Right atrium auricular region (tissue), 2 donors: ENCODE data around the gene CPNE8. TPM values are rescaled to one million over a fixed set of nuclear protein-coding genes. Genes with fewer than 3 reads are reported as not detected.

Experiments
- DNase-seq: peaks from one replicate; pipeline ENCODE4 v3.0.0-alpha.2; 2019; ENCODE audit warnings: low spot score
- H3K27ac ChIP-seq, 2 donors: fragments of 200-600 bp; sonication (generic); 1 replicate in 1 of 2; 2 replicates in 1 of 2; pipeline ENCODE4 v1.5.1; 2016 to 2019
- H3K27me3 ChIP-seq, 2 donors: fragments of 200-600 bp; sonication (generic); one replicate each; pipeline versions ENCODE4 v1.5.1 to v1.6.0; 2017 to 2019
- H3K36me3 ChIP-seq: fragments of 200-600 bp; sonication (generic); one replicate; pipeline ENCODE4 v1.5.1; 2016
- H3K4me1 ChIP-seq, 2 donors: fragments of 200-600 bp; sonication (generic); one replicate each; pipeline versions ENCODE4 v1.5.1 to v1.6.0; 2017 to 2019
- H3K4me3 ChIP-seq, 2 donors: fragments of 200-600 bp; sonication (generic); 1 replicate in 1 of 2; 2 replicates in 1 of 2; pipeline ENCODE4 v1.5.1; 2017 to 2019; ENCODE audit warnings: mild to moderate bottlenecking in 1 of 2, moderate library complexity in 1 of 2
- H3K9me3 ChIP-seq, 2 donors: fragments of 200-600 bp; sonication (generic); one replicate each; pipeline ENCODE4 v1.5.1; 2019
- total RNA-seq, 2 donors: library from RNA; depleted of rRNA; stranded (reverse); fragments of >200 nt; gene quantifications; one replicate each; pipeline ENCODE4 v1.1.0, GENCODE V29; 2016
- TF ChIP-seq, protein P1 (sequence below), 2 donors: fragments of 200-600 bp; sonication (generic); IDR thresholded peaks; one replicate each; pipeline ENCODE4 v1.5.1; 2019; ENCODE audit warnings: antibody characterized with exemption in 2 of 2

The CPNE8 gene
- total RNA-seq, 2 donors from 2014 or later = 33.1 to 36.2 TPM

DNA sequence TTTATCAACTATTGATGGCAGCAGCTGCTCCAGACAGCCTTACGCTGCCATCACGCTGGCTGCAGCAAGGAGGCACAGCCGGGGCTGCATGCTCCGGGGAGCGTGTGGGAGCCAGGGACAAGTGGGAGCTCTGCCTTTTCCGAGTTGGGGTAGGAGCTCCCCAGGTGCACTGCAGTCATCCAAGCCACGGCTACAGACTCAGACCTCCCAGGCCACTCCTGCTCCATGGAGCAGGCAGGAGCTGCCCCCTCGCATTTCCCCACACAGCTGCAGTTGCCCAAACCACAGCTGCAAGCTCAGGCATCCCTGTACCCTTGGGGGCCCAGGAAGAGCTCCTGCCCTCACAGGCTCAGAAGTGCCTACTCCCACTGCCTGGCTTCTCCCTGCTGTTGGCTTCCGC lies 184.7 kb downstream of the CPNE8 start:
- DNase-seq = no peak
- H3K9me3 ChIP-seq = peaks cover 0 to 13% of the 10 kb centered on the region in 2 donors

DNA sequence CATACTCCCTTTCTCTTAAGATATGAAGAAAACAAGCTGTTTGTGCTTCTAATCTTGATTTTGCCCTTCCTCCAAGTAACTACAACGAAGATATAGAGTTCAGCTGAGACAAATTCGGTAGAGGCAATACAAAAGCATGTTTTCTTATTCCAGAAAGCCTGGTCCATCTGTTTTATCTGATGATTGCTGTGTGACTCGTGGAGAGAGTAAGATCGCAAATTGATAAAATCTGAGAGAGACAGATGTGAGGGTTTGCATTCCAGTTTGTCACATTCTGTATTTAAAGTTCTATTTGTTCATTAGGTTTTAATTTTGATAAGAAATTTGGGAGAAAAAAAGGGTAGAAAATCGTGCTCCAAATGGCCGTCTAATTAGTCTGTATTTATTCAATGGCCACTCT lies 192.1 kb downstream of the CPNE8 start:
- Histone ChIP-seq H3K36me3 (no peaks in the 10 kb centered on the region), H3K9me3 (peaks cover 0 to 13% of the 10 kb centered on the region in 2 donors), H3K4me3 (no peak overlapping the region), H3K4me1 (no peaks in the 10 kb centered on the region), H3K27ac (no peak overlapping the region), H3K27me3 (no peaks in the 10 kb centered on the region)
- TF ChIP-seq, protein P1, sequence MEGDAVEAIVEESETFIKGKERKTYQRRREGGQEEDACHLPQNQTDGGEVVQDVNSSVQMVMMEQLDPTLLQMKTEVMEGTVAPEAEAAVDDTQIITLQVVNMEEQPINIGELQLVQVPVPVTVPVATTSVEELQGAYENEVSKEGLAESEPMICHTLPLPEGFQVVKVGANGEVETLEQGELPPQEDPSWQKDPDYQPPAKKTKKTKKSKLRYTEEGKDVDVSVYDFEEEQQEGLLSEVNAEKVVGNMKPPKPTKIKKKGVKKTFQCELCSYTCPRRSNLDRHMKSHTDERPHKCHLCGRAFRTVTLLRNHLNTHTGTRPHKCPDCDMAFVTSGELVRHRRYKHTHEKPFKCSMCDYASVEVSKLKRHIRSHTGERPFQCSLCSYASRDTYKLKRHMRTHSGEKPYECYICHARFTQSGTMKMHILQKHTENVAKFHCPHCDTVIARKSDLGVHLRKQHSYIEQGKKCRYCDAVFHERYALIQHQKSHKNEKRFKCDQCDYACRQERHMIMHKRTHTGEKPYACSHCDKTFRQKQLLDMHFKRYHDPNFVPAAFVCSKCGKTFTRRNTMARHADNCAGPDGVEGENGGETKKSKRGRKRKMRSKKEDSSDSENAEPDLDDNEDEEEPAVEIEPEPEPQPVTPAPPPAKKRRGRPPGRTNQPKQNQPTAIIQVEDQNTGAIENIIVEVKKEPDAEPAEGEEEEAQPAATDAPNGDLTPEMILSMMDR (IDR thresholded peaks at IDR 0.05) = no peak
- no peak for DNase-seq

More for the DNA sequence above, 184.7 kb downstream of the CPNE8 start:
- Histone ChIP-seq H3K4me3 (no peak overlapping the region), H3K36me3 (peaks cover 37% of the 10 kb centered on the region), H3K27ac (no peak overlapping the region), H3K4me1 (no peaks in the 10 kb centered on the region), H3K27me3 (no peaks in the 10 kb centered on the region)
- TF ChIP-seq, protein P1 (IDR thresholded peaks at IDR 0.05) = no peak

DNA sequence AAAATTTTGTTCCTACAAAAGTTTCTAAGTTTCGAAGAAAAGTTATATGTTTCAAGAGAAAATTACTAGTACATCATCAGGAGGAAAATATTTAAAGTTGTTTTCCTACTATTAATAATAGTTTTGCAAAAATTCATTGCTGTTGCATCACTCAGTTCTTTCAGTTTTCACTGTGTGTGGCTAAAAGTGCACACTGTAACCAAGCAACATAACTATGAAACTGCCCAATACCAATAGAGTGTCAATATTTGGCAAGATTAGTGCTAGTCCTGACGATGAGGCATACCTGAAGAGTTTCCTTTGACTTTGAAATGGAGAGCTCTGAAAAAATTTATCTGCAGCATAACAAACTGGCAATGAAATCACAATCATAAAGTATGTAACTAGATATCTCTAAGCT lies 194.3 kb downstream of the CPNE8 start:
- TF ChIP-seq, protein P1 (IDR thresholded peaks at IDR 0.05) = no peak
- Histone ChIP-seq H3K36me3 (no peaks in the 10 kb centered on the region), H3K27ac (no peak overlapping the region), H3K4me1 (no peaks in the 10 kb centered on the region), H3K27me3 (no peaks in the 10 kb centered on the region), H3K4me3 (no peak overlapping the region), H3K9me3 (peaks cover 0 to 2% of the 10 kb centered on the region in 2 donors)
- DNase-seq = no peak

DNA sequence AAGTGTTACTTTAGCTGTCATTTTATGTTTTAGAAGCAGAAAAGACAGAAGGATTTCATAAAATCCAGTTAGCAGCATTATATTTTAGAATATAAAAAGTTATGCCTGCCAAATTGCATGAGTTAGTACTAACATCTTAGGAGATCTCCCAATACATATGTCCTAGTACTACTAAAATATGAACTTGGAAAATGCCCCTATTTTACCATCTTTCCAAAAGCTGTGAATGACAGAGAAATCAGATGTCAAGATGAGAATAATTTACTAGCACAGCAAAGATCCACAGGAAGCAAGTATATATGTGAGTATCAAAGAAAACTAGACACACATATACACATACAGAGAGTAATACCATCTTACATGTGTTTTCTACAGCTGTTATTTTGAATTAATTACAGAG lies 196.9 kb downstream of the CPNE8 start:
- Histone ChIP-seq H3K27ac (no peak overlapping the region), H3K27me3 (no peaks in the 10 kb centered on the region), H3K36me3 (no peaks in the 10 kb centered on the region), H3K4me1 (no peaks in the 10 kb centered on the region), H3K4me3 (no peak overlapping the region), H3K9me3 (no peaks in the 10 kb centered on the region)
- TF ChIP-seq, protein P1 (IDR thresholded peaks at IDR 0.05) = no peak
- DNase-seq = no peak

DNA sequence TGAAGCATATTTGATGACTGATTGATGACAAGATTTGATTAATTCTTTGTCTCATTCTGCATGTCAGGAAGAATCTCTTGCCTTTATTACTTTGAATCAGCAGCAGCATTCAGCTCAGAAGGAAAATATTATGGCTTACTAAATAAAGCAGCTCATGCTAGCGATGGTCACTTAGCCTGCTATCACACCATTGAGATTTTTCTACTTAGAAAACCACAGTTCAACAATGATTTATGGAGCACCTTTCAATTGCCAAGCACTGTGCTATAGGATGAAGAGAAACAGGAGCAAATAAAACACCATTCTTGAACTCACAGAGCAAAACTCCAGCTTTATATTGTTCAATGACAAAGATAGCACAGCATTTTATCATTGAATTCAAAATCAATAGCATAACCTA lies 197.7 kb downstream of the CPNE8 start:
- TF ChIP-seq, protein P1 (IDR thresholded peaks at IDR 0.05) = no peak
- H3K27ac ChIP-seq = no peak overlapping the region
- H3K36me3 ChIP-seq = no peaks in the 10 kb centered on the region
- no peak for DNase-seq
- H3K27me3 ChIP-seq = no peaks in the 10 kb centered on the region
- H3K4me1 ChIP-seq = no peaks in the 10 kb centered on the region
- H3K4me3 ChIP-seq = no peak overlapping the region
- no peaks in the 10 kb centered on the region for H3K9me3 ChIP-seq

DNA sequence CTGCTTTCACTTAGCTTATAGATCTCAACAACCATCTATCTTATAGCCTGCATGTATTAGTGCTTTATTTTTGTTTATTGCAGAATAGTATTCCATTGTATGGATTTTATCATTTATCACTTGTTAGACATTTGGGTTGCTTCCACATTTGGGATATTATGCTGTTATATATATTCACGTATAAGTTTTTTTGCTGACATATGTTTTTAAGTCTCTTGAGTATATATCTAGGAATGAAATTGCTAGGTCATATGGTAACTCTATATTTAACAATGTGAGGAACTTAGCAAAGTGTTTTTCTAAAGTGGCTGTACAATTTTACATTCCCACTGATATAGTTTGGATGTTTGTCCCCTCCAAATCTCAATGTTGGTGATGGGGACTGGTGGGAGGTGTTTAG lies 208.1 kb downstream of the CPNE8 start:
- Histone ChIP-seq H3K9me3 (no peaks in the 10 kb centered on the region), H3K36me3 (peaks cover 5% of the 10 kb centered on the region), H3K27me3 (no peaks in the 10 kb centered on the region), H3K4me3 (no peak overlapping the region), H3K4me1 (no peaks in the 10 kb centered on the region), H3K27ac (no peak overlapping the region)
- DNase-seq = no peak
- TF ChIP-seq, protein P1 (IDR thresholded peaks at IDR 0.05) = no peak
